Naive thymus-derived CD4-positive, alpha-beta T cell (primary cell): ENCODE data around the gene FIGLA. TPM values are rescaled to one million over a fixed set of nuclear protein-coding genes. Genes with fewer than 3 reads are reported as not detected.
A peak's percentile ranks its signal among the peaks of the same experiment; 100 is the strongest.

Experiments used
- ATAC-seq: fragments of 150-1000 bp; cut with Tn5 transposase; 2 replicates; pipeline ENCODE4 v1.10.0; 2021; ENCODE audit warnings: mild to moderate bottlenecking, moderate library complexity
- CTCF ChIA-PET: fragments of 350-600 bp; sonication (Branson Sonifier 250); formaldehyde crosslinking; loops from one replicate; lab custom pipeline; 2021; ENCODE audit warnings: antibody characterized with exemption; lab: Charles Lee
- POLR2A ChIA-PET: fragments of 350-600 bp; sonication (Branson Sonifier 250); formaldehyde crosslinking; loops from one replicate; lab custom pipeline; 2021; ENCODE audit warnings: antibody characterized with exemption, inconsistent platforms; lab: Charles Lee
- DNase-seq, 9 donors: peaks; one replicate each; pipeline versions ENCODE4 v3.0.0 to v3.0.0-alpha.2; 2020 to 2022; ENCODE audit warnings: mixed read lengths in 1 of 9
- H3K27ac ChIP-seq: one replicate; pipeline ENCODE4 v1.7.0; 2013; ENCODE audit warnings: mild to moderate bottlenecking, low read depth, low read length, moderate library complexity
- H3K27me3 ChIP-seq, 2 donors: one replicate each; pipeline ENCODE4 v1.7.0; 2013; ENCODE audit warnings: low read length in 2 of 2, mild to moderate bottlenecking in 2 of 2, moderate library complexity in 2 of 2; ENCODE audit not compliant: control insufficient read depth in 2 of 2, insufficient read depth in 2 of 2
- H3K36me3 ChIP-seq, 3 experiments: 1 replicate in 2 of 3; 2 replicates in 1 of 3; pipeline ENCODE4 v1.7.0; 2013; ENCODE audit warnings: low read length in 3 of 3, mild to moderate bottlenecking in 3 of 3, moderate library complexity in 1 of 3; ENCODE audit not compliant: insufficient read depth in 3 of 3, control insufficient read depth in 2 of 3
- H3K4me1 ChIP-seq, 2 donors: one replicate each; pipeline ENCODE4 v1.7.0; 2013; ENCODE audit warnings: low read length in 2 of 2, mild to moderate bottlenecking in 2 of 2, moderate library complexity in 1 of 2; ENCODE audit not compliant: control insufficient read depth in 2 of 2, insufficient read depth in 2 of 2
- H3K4me3 ChIP-seq: 2 replicates; pipeline ENCODE4 v1.7.0; 2013; ENCODE audit warnings: mild to moderate bottlenecking, low read length
- H3K9me3 ChIP-seq, 3 experiments: 1 replicate in 2 of 3; 2 replicates in 1 of 3; pipeline ENCODE4 v1.7.0; 2013; ENCODE audit warnings: low read length in 3 of 3; ENCODE audit not compliant: control insufficient read depth in 2 of 3
- H3K27ac Mint-ChIP-seq, 9 donors: one replicate each; pipeline ENCODE4 v1.8.0; 2020 to 2022; ENCODE audit warnings: mixed read lengths in 9 of 9, mild to moderate bottlenecking in 8 of 9, moderate library complexity in 5 of 9, inconsistent platforms in 2 of 9
- H3K27me3 Mint-ChIP-seq, 5 donors: one replicate each; pipeline ENCODE4 v1.8.0; 2021 to 2022; ENCODE audit warnings: mixed read lengths in 5 of 5, mild to moderate bottlenecking in 1 of 5
- H3K36me3 Mint-ChIP-seq, 5 donors: one replicate each; pipeline ENCODE4 v1.8.0; 2020 to 2022; ENCODE audit warnings: mixed read lengths in 5 of 5, mild to moderate bottlenecking in 3 of 5, inconsistent platforms in 1 of 5
- H3K4me1 Mint-ChIP-seq, 7 donors: one replicate each; pipeline ENCODE4 v1.8.0; 2020 to 2022; ENCODE audit warnings: mixed read lengths in 7 of 7, mild to moderate bottlenecking in 3 of 7, inconsistent platforms in 1 of 7
- H3K4me3 Mint-ChIP-seq, 10 donors: one replicate each; pipeline ENCODE4 v1.8.0; 2020 to 2022; ENCODE audit warnings: mild to moderate bottlenecking in 10 of 10, mixed read lengths in 10 of 10, moderate library complexity in 6 of 10, inconsistent platforms in 2 of 10
- H3K9me3 Mint-ChIP-seq, 11 donors: one replicate each; pipeline ENCODE4 v1.8.0; 2020 to 2022; ENCODE audit warnings: mixed read lengths in 11 of 11, mild to moderate bottlenecking in 4 of 11, inconsistent platforms in 1 of 11, moderate library complexity in 1 of 11
- intact Hi-C, 2 donors: fragments of 100-400 bp; cut with micrococcal nuclease; formaldehyde crosslinking; loops; one replicate each; pipeline ENCODE4 v1.15.1; 2023
- polyA plus RNA-seq, 2 donors: library from polyadenylated mRNA; unstranded; fragments of 300-500 nt; fragmentation: Illumina TruSeq; gene quantifications; one replicate each; pipeline ENCODE4 v1.2.3, GENCODE V29; 2021
- total RNA-seq, 6 experiments: library from RNA in 5 of 6; stranded (reverse) in 5 of 6; gene quantifications; 1 replicate in 5 of 6; 2 replicates in 1 of 6; pipeline ENCODE4 v1.2.3 and lab custom pipeline; 2021 to 2026

The FIGLA gene
- total and polyA plus RNA-seq, 7 experiments from 2014 or later: not detected

- DNase-seq (no peak), ATAC-seq (peak; percentile 26)
- intact Hi-C loops: no loop called here
- no peak overlapping the region for H3K27ac ChIP-seq
- ChIA-PET CTCF (no interaction called here), POLR2A (no interaction called here)
- H3K4me1 Mint-ChIP-seq: peaks cover 0 to 12% (median 0%) of the 10 kb centered on the region in 7 donors
- H3K4me3 Mint-ChIP-seq: no peak overlapping the region
- H3K4me1 ChIP-seq: no peaks in the 10 kb centered on the region
- no peaks in the 10 kb centered on the region for H3K27me3 ChIP-seq
- no peak overlapping the region for H3K27ac Mint-ChIP-seq
- no peak overlapping the region for H3K4me3 ChIP-seq
- H3K36me3 Mint-ChIP-seq: no peaks in the 10 kb centered on the region
- H3K36me3 ChIP-seq: no peaks in the 10 kb centered on the region
- no peaks in the 10 kb centered on the region for H3K9me3 ChIP-seq
- peaks cover 0 to 12% (median 0%) of the 10 kb centered on the region in 5 donors for H3K27me3 Mint-ChIP-seq
- H3K9me3 Mint-ChIP-seq: no peaks in the 10 kb centered on the region
Observed at GRCh38 chr2:70832386-70832785, 41.9 kb upstream of the FIGLA start.

GRCh38 chr2:70831861-70832260 lies 41.4 kb upstream of the FIGLA start:
- no peaks in the 10 kb centered on the region for H3K36me3 Mint-ChIP-seq
- no peaks in the 10 kb centered on the region for H3K36me3 ChIP-seq
- no peaks in the 10 kb centered on the region for H3K9me3 Mint-ChIP-seq
- peaks cover 0 to 12% (median 0%) of the 10 kb centered on the region in 5 donors for H3K27me3 Mint-ChIP-seq
- CTCF ChIA-PET: no interaction called here
- H3K4me3 Mint-ChIP-seq: no peak overlapping the region
- no peak overlapping the region for H3K4me3 ChIP-seq
- ATAC-seq: no peak
- POLR2A ChIA-PET: no interaction called here
- no peak for DNase-seq
- H3K27ac Mint-ChIP-seq: no peak overlapping the region
- H3K4me1 Mint-ChIP-seq: peaks cover 0 to 15% (median 2%) of the 10 kb centered on the region in 7 donors
- no peaks in the 10 kb centered on the region for H3K27me3 ChIP-seq
- H3K27ac ChIP-seq: no peak overlapping the region
- no peaks in the 10 kb centered on the region for H3K9me3 ChIP-seq
- intact Hi-C loops: no loop called here
- H3K4me1 ChIP-seq: no peaks in the 10 kb centered on the region

- no peaks in the 10 kb centered on the region for H3K27me3 ChIP-seq
- Mint-ChIP-seq H3K4me3 (no peak overlapping the region), H3K9me3 (no peaks in the 10 kb centered on the region), H3K27ac (peak overlapping the region in 1 of 9 donors; percentile 81), H3K36me3 (no peaks in the 10 kb centered on the region), H3K4me1 (peaks cover 0 to 18% (median 7%) of the 10 kb centered on the region in 7 donors), H3K27me3 (peaks cover 0 to 12% (median 0%) of the 10 kb centered on the region in 5 donors)
- no peak overlapping the region for H3K27ac ChIP-seq
- no peaks in the 10 kb centered on the region for H3K36me3 ChIP-seq
- ChIA-PET POLR2A (no interaction called here), CTCF (no interaction called here)
- H3K4me1 ChIP-seq: no peaks in the 10 kb centered on the region
- no peak overlapping the region for H3K4me3 ChIP-seq
- H3K9me3 ChIP-seq: no peaks in the 10 kb centered on the region
- DNase-seq (no peak), ATAC-seq (no peak)
- intact Hi-C loops: no loop called here
Observed at GRCh38 chr2:70830366-70830765, 39.9 kb upstream of the FIGLA start.

- peak overlapping the region in 1 of 9 donors; percentile 81 for H3K27ac Mint-ChIP-seq
- DNase-seq (no peak), ATAC-seq (no peak)
- H3K36me3 Mint-ChIP-seq: no peaks in the 10 kb centered on the region
- peaks cover 0 to 8% (median 0%) of the 10 kb centered on the region in 5 donors for H3K27me3 Mint-ChIP-seq
- no peaks in the 10 kb centered on the region for H3K27me3 ChIP-seq
- H3K4me3 ChIP-seq: no peak overlapping the region
- no peak overlapping the region for H3K27ac ChIP-seq
- H3K4me3 Mint-ChIP-seq: no peak overlapping the region
- H3K36me3 ChIP-seq: no peaks in the 10 kb centered on the region
- no peaks in the 10 kb centered on the region for H3K9me3 Mint-ChIP-seq
- no peaks in the 10 kb centered on the region for H3K4me1 ChIP-seq
- POLR2A ChIA-PET: no interaction called here
- no peaks in the 10 kb centered on the region for H3K9me3 ChIP-seq
- H3K4me1 Mint-ChIP-seq: peaks cover 0 to 18% (median 6%) of the 10 kb centered on the region in 7 donors
- CTCF ChIA-PET: no interaction called here
- intact Hi-C loops: no loop called here
Observed at GRCh38 chr2:70829916-70830315, 39.5 kb upstream of the FIGLA start.

- no peaks in the 10 kb centered on the region for H3K36me3 Mint-ChIP-seq
- Histone ChIP-seq H3K36me3 (no peaks in the 10 kb centered on the region), H3K9me3 (no peaks in the 10 kb centered on the region), H3K4me1 (no peaks in the 10 kb centered on the region), H3K4me3 (no peak overlapping the region), H3K27ac (no peak overlapping the region), H3K27me3 (no peaks in the 10 kb centered on the region)
- no peaks in the 10 kb centered on the region for H3K9me3 Mint-ChIP-seq
- ChIA-PET POLR2A (no interaction called here), CTCF (no interaction called here)
- H3K27ac Mint-ChIP-seq: peak overlapping the region in 2 of 9 donors; percentile 30 to 70
- DNase-seq: no peak
- no peak for ATAC-seq
- intact Hi-C loops: no loop called here
- H3K27me3 Mint-ChIP-seq: peaks cover 0 to 8% (median 0%) of the 10 kb centered on the region in 5 donors
- peaks cover 0 to 19% (median 5%) of the 10 kb centered on the region in 7 donors for H3K4me1 Mint-ChIP-seq
- no peak overlapping the region for H3K4me3 Mint-ChIP-seq
Observed at GRCh38 chr2:70828914-70829824, 38.7 kb upstream of the FIGLA start.

- Histone ChIP-seq H3K4me1 (no peaks in the 10 kb centered on the region), H3K9me3 (no peaks in the 10 kb centered on the region), H3K27me3 (no peaks in the 10 kb centered on the region), H3K36me3 (no peaks in the 10 kb centered on the region), H3K27ac (no peak overlapping the region), H3K4me3 (no peak overlapping the region)
- peaks cover 0 to 23% (median 5%) of the 10 kb centered on the region in 7 donors for H3K4me1 Mint-ChIP-seq
- ATAC-seq: no peak
- no peak overlapping the region for H3K4me3 Mint-ChIP-seq
- intact Hi-C loops: no loop called here
- CTCF ChIA-PET: no interaction called here
- POLR2A ChIA-PET: no interaction called here
- peaks cover 0 to 3% (median 0%) of the 10 kb centered on the region in 5 donors for H3K27me3 Mint-ChIP-seq
- no peak overlapping the region for H3K27ac Mint-ChIP-seq
- no peak for DNase-seq
- no peaks in the 10 kb centered on the region for H3K36me3 Mint-ChIP-seq
- H3K9me3 Mint-ChIP-seq: no peaks in the 10 kb centered on the region
Observed at GRCh38 chr2:70828115-70828514, 37.7 kb upstream of the FIGLA start.
